LHCN-M2 (cell line): Measurements from ENCODE around the gene CA7. TPM values are rescaled to one million over a fixed set of nuclear protein-coding genes. Genes with fewer than 3 reads are reported as not detected.
A peak's percentile ranks its signal among the peaks of the same experiment; 100 is the strongest.

Experiments
- DNase-seq: peaks from one replicate; pipeline ENCODE4 v3.0.0-alpha.2; 2012; ENCODE audit warnings: low read depth
- total RNA-seq: library from RNA; depleted of rRNA; stranded (reverse); fragments of >200 nt; gene quantifications from 2 replicates; pipeline ENCODE4 v1.2.3, GENCODE V29; 2014

CA7 gene
- total RNA-seq, 1 experiment from 2014 or later = not detected

- peak; percentile 100 for DNase-seq
Measured at GRCh38 chr16:66872943-66873684, 28.9 kb downstream of the CA7 start.

GRCh38 chr16:66873685-66874055, 29.5 kb downstream of the CA7 start:
- no peak for DNase-seq

GRCh38 chr16:66874079-66874775, 30.0 kb downstream of the CA7 start:
- peak; percentile 80 for DNase-seq

GRCh38 chr16:66878067-66878466, 33.9 kb downstream of the CA7 start:
- DNase-seq = peak; percentile 41

- peak; percentile 92 for DNase-seq
Measured at GRCh38 chr16:66880288-66881013, 36.2 kb downstream of the CA7 start, which contains the start of gene PDP2. PDP2 (plus strand) TSS chr16:66880515; CDS start chr16:66884285, 3,770 bp downstream.

- DNase-seq = no peak
Measured at GRCh38 chr16:66881014-66881417, 36.8 kb downstream of the CA7 start.

GRCh38 chr16:66881560-66881959, 37.3 kb downstream of the CA7 start:
- DNase-seq = no peak

GRCh38 chr16:66881964-66882508, 37.8 kb downstream of the CA7 start:
- DNase-seq = no peak

- no peak for DNase-seq
Measured at GRCh38 chr16:66882702-66883101, 38.5 kb downstream of the CA7 start.

- DNase-seq = no peak
Measured at GRCh38 chr16:66885491-66885890, 41.3 kb downstream of the CA7 start.

- no peak for DNase-seq
Measured at GRCh38 chr16:66886321-66886720, 42.1 kb downstream of the CA7 start.

- DNase-seq = no peak
Measured at GRCh38 chr16:66886914-66887313, 42.7 kb downstream of the CA7 start.

- peak; percentile 35 for DNase-seq
Measured at GRCh38 chr16:66888647-66889615, 44.7 kb downstream of the CA7 start.

GRCh38 chr16:66889622-66890021, 45.4 kb downstream of the CA7 start:
- DNase-seq = no peak

GRCh38 chr16:66890799-66891198, 46.6 kb downstream of the CA7 start:
- DNase-seq = no peak

- DNase-seq = no peak
Measured at GRCh38 chr16:66891360-66891759, 47.1 kb downstream of the CA7 start.

GRCh38 chr16:66891797-66892196, 47.6 kb downstream of the CA7 start:
- no peak for DNase-seq

- DNase-seq = no peak
Measured at GRCh38 chr16:66894055-66894454, 49.8 kb downstream of the CA7 start.

- peak; percentile 74 for DNase-seq
Measured at GRCh38 chr16:66894948-66895688, 50.9 kb downstream of the CA7 start.

GRCh38 chr16:66895689-66895979, 51.4 kb downstream of the CA7 start:
- DNase-seq = no peak
